Immature natural killer cell (primary cell): ENCODE results near the gene DEPDC1B. TPM values are rescaled to one million over a fixed set of nuclear protein-coding genes. Genes with fewer than 3 reads are reported as not detected.
"Not testable (repeated sequence)": the region's sequence is repeated elsewhere in the genome, so short reads cannot be mapped to it uniquely, and the experiment has no call there.

ENCODE experiments used
- DNase-seq, 3 donors: peaks; one replicate each; pipeline ENCODE4 v3.0.0; 2022; ENCODE audit warnings: mixed read lengths in 1 of 3
- H3K27ac Mint-ChIP-seq, 6 donors: one replicate each; pipeline ENCODE4 v1.8.0; 2020; ENCODE audit warnings: mixed read lengths in 6 of 6, mild to moderate bottlenecking in 5 of 6, inconsistent platforms in 4 of 6, moderate library complexity in 3 of 6
- H3K27me3 Mint-ChIP-seq, 3 donors: one replicate each; pipeline ENCODE4 v1.8.0; 2020 to 2021; ENCODE audit warnings: low read depth in 3 of 3, mild to moderate bottlenecking in 3 of 3, mixed read lengths in 3 of 3, moderate library complexity in 3 of 3, inconsistent platforms in 1 of 3
- H3K36me3 Mint-ChIP-seq, 3 donors: one replicate each; pipeline ENCODE4 v1.8.0; 2020; ENCODE audit warnings: mixed read lengths in 3 of 3, inconsistent platforms in 2 of 3, mild to moderate bottlenecking in 2 of 3
- H3K4me1 Mint-ChIP-seq, 2 donors: one replicate each; pipeline ENCODE4 v1.8.0; 2020; ENCODE audit warnings: inconsistent platforms in 2 of 2, mild to moderate bottlenecking in 2 of 2, mixed read lengths in 2 of 2, moderate library complexity in 1 of 2
- H3K4me3 Mint-ChIP-seq, 5 donors: one replicate each; pipeline ENCODE4 v1.8.0; 2020; ENCODE audit warnings: mild to moderate bottlenecking in 5 of 5, mixed read lengths in 5 of 5, inconsistent platforms in 3 of 5, moderate library complexity in 3 of 5
- H3K9me3 Mint-ChIP-seq, 6 donors: one replicate each; pipeline ENCODE4 v1.8.0; 2020; ENCODE audit warnings: mild to moderate bottlenecking in 6 of 6, mixed read lengths in 6 of 6, inconsistent platforms in 4 of 6, moderate library complexity in 3 of 6
- polyA plus RNA-seq, 3 donors: library from polyadenylated mRNA; unstranded; fragments of 300-500 nt; fragmentation: Illumina TruSeq; gene quantifications; one replicate each; pipeline ENCODE4 v1.2.3, GENCODE V29; 2021

DEPDC1B gene
- polyA plus RNA-seq, 3 donors from 2014 or later, result 0.67 to 1.4 (median 0.88) TPM

DNA sequence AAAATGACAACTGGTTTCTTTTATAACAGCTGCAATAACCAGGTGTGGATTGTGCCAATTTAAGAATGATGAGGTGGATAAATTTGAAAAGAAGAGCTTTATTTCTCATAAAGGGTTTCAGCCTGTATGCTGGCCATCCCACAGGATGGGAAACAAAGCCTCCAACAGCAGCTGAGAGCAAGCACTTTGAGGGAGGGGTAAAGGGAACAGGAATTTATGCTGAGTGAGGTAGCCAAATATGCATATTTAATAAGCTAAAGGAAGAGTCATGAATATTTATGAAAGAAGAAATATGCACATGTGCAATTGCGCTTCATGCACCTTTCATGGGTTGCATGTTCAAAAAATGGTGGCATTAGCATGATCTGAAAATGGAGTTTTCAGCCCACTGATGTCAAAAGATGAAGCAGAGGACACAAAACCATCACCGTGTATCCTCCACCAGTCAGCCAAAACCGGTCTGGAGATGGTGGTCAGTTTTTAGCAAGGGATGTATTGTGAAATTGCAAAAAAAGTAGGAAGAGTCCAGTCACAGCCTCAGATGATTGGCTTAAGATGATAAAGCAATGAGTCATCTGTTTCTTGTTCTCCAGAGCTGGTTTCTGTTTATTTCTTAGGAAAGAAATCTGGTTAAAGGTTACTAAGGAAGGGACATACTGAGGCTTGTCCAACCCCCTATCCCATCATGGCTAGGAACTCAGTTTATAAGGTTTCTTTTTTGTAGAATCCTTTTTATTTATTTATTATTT, 47.9 kb downstream of the DEPDC1B start:
- H3K27ac Mint-ChIP-seq, result no peak overlapping the region
- peaks cover 0 to 5% (median 0%) of the 10 kb centered on the region in 6 donors for H3K9me3 Mint-ChIP-seq
- DNase-seq, result no peak
- no peak overlapping the region for H3K4me3 Mint-ChIP-seq
- H3K4me1 Mint-ChIP-seq, result no peaks in the 10 kb centered on the region
- no peaks in the 10 kb centered on the region for H3K36me3 Mint-ChIP-seq
- H3K27me3 Mint-ChIP-seq, result no peaks in the 10 kb centered on the region

DNA sequence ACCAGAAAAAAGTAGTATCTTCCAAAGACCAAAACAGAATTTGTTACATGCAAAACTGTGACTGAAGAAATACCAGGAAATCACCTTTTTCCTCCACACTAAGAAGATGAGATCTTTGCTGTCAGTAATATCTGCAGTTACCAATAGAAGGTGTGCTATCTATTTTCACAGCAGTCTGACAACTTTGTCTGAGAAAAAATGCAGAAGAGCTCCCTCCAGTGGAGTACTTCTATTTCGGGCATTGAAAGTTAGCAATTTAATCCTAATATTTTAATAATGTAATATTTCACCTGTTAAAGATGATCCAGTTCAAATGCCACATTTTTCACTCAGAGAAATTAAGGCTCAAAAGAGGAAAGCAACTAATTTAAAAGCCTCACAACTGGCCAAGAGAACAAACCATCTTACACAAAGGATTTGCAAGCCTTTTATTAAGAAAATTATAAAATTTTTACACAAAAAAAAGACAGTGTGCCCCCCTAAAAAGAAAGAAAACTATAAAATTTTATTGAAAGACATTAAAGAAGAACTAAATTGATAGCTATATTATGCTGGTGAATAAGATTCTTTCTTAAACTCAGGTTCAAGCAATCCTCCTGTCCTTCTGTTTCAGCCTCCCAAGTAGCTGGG, 50.6 kb downstream of the DEPDC1B start:
- H3K9me3 Mint-ChIP-seq, result no peaks in the 10 kb centered on the region
- H3K4me1 Mint-ChIP-seq, result no peaks in the 10 kb centered on the region
- no peaks in the 10 kb centered on the region for H3K36me3 Mint-ChIP-seq
- H3K27ac Mint-ChIP-seq, result no peak overlapping the region
- H3K4me3 Mint-ChIP-seq, result no peak overlapping the region
- no peak for DNase-seq
- H3K27me3 Mint-ChIP-seq, result no peaks in the 10 kb centered on the region

DNA sequence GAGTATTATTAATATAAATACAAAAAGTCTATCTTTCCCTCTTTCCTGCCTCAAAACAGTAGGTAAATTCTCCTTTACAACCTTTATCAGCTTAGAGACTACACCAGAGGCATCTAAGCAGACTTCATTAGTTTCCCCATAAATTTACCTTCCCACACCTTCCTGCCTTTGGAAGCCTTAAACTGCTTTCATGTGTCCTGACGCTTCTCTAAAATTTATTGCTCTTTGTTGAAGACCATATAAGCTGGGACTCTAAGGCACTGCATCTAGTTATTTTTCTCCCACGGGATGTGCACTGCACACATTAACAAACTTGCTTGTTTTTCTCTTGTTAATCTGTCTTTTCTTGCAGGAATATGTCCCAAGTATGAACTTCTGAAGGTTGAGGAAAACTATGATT, 51.8 kb downstream of the DEPDC1B start:
- H3K4me3 Mint-ChIP-seq, result no peak overlapping the region
- H3K36me3 Mint-ChIP-seq, result no peaks in the 10 kb centered on the region
- H3K27me3 Mint-ChIP-seq, result no peaks in the 10 kb centered on the region
- peaks cover 0 to 2% (median 0%) of the 10 kb centered on the region in 6 donors for H3K9me3 Mint-ChIP-seq
- no peak for DNase-seq
- no peak overlapping the region for H3K27ac Mint-ChIP-seq
- H3K4me1 Mint-ChIP-seq, result no peaks in the 10 kb centered on the region

DNA sequence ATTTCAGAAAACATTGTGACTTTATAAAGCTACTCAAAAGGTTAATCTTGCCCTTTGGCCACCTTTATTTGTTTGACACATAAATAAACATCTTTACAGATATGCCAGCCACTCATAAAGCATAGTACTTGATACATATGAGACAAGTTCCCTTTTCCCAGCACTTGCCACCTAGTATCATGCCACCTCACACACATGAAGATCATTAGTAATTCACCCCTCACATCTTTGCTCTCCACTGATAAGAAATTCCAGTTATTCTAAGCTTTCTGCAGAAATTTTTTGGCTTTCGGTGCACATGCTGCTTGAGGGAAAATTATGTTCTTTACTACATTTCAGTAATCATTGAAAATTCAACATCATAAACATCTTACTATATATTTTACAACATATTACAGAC, 59.1 kb downstream of the DEPDC1B start:
- Mint-ChIP-seq H3K27me3 (no peaks in the 10 kb centered on the region), H3K4me3 (no peak overlapping the region), H3K27ac (no peak overlapping the region), H3K36me3 (peaks cover 0 to 14% (median 5%) of the 10 kb centered on the region in 3 donors), H3K4me1 (no peaks in the 10 kb centered on the region), H3K9me3 (peaks cover 0 to 5% (median 0%) of the 10 kb centered on the region in 6 donors)
- DNase-seq, result no peak

DNA sequence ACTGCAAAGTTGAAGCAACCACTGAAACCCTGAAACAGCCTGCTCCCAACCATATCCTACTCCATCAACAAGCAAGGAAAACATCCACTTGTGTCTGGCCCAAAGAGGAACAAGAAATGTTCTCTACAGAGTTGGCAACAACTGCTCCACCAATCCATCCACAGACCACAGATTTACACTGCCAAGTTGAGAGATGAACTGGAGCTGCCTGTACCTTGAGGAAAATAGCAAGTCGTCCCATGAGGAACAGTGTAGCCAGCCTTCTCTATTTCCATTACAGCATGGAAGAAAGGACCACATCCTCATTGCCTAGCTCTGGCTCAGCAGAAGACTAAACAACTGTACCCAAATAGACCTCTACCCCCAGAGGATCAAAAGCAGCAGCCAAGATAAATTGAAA, 60.4 kb downstream of the DEPDC1B start:
- Mint-ChIP-seq H3K4me3 (no peak overlapping the region), H3K27me3 (no peaks in the 10 kb centered on the region), H3K4me1 (no peaks in the 10 kb centered on the region), H3K36me3 (peaks cover 0 to 15% (median 8%) of the 10 kb centered on the region in 3 donors), H3K27ac (no peak overlapping the region), H3K9me3 (peaks cover 0 to 5% (median 0%) of the 10 kb centered on the region in 6 donors)
- no peak for DNase-seq

DNA sequence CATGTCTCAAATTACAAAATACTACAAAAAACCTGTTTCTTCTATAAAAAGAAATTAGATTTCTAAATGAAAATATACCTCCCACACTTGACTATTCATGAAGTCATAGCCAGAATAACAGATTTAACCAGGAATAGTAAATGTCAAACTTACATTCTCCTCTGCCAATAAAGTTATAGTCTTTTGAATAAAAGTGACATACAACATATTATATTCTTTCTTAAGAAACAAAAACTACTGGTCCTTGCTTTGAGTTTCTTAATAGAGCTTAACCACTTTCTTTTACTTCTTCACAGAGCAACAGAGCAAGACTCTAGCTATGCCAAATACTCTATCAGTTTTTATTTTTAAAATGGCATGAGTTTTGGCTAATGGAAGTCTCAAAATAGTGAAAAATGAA, 61.7 kb downstream of the DEPDC1B start:
- DNase-seq, result no peak
- peaks cover 0 to 7% of the 10 kb centered on the region in 2 donors for H3K4me1 Mint-ChIP-seq
- no peak overlapping the region for H3K27ac Mint-ChIP-seq
- no peak overlapping the region for H3K4me3 Mint-ChIP-seq
- H3K27me3 Mint-ChIP-seq, result no peaks in the 10 kb centered on the region
- H3K9me3 Mint-ChIP-seq, result peaks cover 0 to 3% (median 0%) of the 10 kb centered on the region in 6 donors
- H3K36me3 Mint-ChIP-seq, result peaks cover 0 to 15% (median 8%) of the 10 kb centered on the region in 3 donors

DNA sequence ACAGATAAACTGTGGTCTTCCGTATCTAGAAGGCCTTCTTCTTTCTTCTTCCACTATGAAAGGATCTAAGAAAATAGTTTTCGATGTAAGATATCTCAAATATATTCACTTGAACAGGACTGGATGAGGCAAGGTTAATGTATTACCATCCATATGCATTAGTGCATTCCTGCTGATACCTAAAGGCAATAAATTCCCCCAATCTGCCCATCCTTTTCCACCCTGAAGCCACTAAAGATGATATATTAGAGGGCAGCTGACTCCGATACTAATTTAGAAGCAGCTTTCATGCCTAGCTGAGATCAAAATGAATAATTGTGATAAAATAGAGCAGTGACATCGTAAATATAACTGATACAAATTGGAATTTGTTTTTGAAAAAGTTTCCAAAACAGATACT, 63.3 kb downstream of the DEPDC1B start:
- no peak for DNase-seq
- Mint-ChIP-seq H3K4me3 (no peak overlapping the region), H3K27ac (no peak overlapping the region), H3K27me3 (no peaks in the 10 kb centered on the region), H3K36me3 (peaks cover 0 to 15% (median 8%) of the 10 kb centered on the region in 3 donors), H3K4me1 (peaks cover 0 to 7% of the 10 kb centered on the region in 2 donors), H3K9me3 (peaks cover 0 to 2% (median 0%) of the 10 kb centered on the region in 6 donors)

DNA sequence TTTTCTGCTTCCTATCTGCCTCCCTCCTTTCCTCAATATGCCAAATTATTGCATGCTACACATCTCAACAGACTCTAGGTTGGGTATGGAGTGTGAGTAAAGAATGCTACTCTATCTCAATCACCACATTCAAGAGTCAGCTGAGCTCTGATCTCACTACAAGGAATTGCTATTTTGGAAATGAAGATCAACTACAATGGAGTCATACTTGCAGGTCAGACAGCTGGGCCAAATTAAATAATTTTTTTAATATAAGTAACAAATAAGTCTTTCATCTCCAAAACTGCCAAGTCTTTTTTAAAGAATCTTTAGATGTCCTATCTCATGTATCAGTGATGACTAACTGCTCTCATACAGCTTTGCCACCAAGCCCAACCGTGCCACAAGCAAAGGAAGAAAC, 64.0 kb downstream of the DEPDC1B start:
- no peaks in the 10 kb centered on the region for H3K27me3 Mint-ChIP-seq
- H3K4me3 Mint-ChIP-seq, result no peak overlapping the region
- DNase-seq, result no peak
- H3K9me3 Mint-ChIP-seq, result peaks cover 0 to 2% (median 0%) of the 10 kb centered on the region in 6 donors
- peaks cover 0 to 19% (median 8%) of the 10 kb centered on the region in 3 donors for H3K36me3 Mint-ChIP-seq
- H3K4me1 Mint-ChIP-seq, result peaks cover 0 to 7% of the 10 kb centered on the region in 2 donors
- no peak overlapping the region for H3K27ac Mint-ChIP-seq

DNA sequence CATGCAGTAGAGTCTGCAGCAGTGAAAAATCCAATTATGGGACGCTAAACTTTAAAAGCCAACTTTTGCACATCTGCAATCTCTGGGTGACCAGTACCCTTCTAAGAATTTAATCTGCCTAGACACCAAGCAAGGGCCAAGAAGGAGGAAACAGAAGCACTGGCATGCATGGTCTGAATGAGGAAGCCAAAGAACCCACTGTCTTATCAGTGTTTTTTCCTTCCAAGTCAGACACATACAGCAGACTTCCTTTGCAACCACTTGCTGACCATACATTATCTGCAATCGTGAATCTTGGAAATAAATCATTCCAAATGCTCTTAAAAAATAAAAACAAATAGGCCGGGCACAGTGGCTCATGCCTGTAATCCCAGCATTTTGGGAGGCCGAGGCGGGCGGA, 65.9 kb downstream of the DEPDC1B start:
- Mint-ChIP-seq H3K4me3 (no peak overlapping the region), H3K36me3 (peaks cover 0 to 30% (median 7%) of the 10 kb centered on the region in 3 donors), H3K4me1 (peaks cover 0 to 7% of the 10 kb centered on the region in 2 donors), H3K9me3 (peaks cover 0 to 2% (median 0%) of the 10 kb centered on the region in 6 donors), H3K27ac (no peak overlapping the region), H3K27me3 (no peaks in the 10 kb centered on the region)
- DNase-seq, result no peak

DNA sequence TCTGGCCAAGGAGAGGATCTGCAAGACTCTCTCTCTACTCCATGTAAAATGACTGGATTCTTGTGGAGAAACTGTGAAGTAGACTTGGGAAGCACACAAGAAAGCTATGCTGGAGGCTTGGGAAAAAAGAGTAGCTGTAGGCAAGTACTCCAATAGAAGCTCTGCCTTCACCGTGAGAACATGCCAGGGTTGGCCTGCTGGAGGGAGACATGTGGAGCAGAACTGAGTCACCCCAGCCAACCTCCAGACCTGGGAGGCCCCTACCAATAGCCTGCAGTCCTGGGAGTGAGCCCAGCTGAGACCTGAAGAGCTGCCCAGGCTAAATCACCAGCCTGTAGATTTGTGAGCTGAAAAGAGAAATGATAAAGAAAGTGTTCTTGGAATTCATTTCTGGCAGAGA, 66.6 kb downstream of the DEPDC1B start:
- DNase-seq, result no peak
- H3K27me3 Mint-ChIP-seq, result no peaks in the 10 kb centered on the region
- H3K9me3 Mint-ChIP-seq, result peaks cover 0 to 2% (median 0%) of the 10 kb centered on the region in 6 donors
- no peak overlapping the region for H3K4me3 Mint-ChIP-seq
- peaks cover 0 to 7% of the 10 kb centered on the region in 2 donors for H3K4me1 Mint-ChIP-seq
- H3K27ac Mint-ChIP-seq, result no peak overlapping the region
- H3K36me3 Mint-ChIP-seq, result peaks cover 0 to 27% (median 7%) of the 10 kb centered on the region in 3 donors

DNA sequence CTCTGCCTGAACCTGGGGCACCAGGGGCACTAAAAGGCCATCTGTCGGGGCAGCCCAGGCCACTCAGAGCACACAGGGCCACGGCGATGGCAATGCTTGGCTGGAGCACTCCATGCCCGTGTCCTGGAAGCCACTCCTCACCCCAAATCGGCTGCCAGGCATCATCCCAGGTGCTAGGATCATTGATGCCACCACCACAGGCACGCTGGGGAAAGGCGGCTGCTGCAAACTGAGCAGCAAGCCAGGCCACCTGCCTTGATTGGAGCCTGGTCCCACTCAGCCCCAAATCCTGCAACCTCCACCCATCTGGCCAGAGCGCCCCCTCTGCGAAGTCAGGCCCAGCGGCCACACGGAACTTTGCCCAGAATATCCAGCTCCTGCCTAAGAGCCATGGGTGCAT, 67.8 kb downstream of the DEPDC1B start:
- H3K4me1 Mint-ChIP-seq, result peaks cover 0 to 7% of the 10 kb centered on the region in 2 donors
- no peak overlapping the region for H3K27ac Mint-ChIP-seq
- DNase-seq, result no peak
- H3K4me3 Mint-ChIP-seq, result no peak overlapping the region
- H3K27me3 Mint-ChIP-seq, result no peaks in the 10 kb centered on the region
- peaks cover 0 to 18% (median 7%) of the 10 kb centered on the region in 3 donors for H3K36me3 Mint-ChIP-seq
- H3K9me3 Mint-ChIP-seq, result peaks cover 0 to under 1% (median 0%) of the 10 kb centered on the region in 6 donors

DNA sequence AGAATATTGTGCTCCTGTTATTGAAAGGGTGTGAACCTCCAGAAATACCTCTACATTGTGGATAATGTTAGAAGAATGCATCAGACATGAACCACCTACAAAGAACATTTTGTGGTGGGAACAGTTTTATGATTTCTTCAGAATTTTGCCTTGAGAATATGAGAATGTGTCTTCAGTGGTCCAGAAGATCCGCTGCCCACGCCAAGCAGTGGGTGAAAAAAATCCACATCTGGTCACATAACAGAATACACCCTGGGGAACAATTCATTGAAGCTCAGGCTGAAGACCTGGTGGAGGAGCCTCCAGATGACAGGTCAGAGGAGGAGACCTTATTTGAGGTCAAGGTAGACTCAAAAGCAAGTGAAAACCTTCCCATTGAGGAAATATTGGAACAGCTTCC, 69.1 kb downstream of the DEPDC1B start:
- no peaks in the 10 kb centered on the region for H3K27me3 Mint-ChIP-seq
- H3K9me3 Mint-ChIP-seq, result no peaks in the 10 kb centered on the region
- no peak overlapping the region for H3K4me3 Mint-ChIP-seq
- peaks cover 0 to 20% (median 8%) of the 10 kb centered on the region in 3 donors for H3K36me3 Mint-ChIP-seq
- no peak for DNase-seq
- peaks cover 0 to 7% of the 10 kb centered on the region in 2 donors for H3K4me1 Mint-ChIP-seq
- H3K27ac Mint-ChIP-seq, result no peak overlapping the region

DNA sequence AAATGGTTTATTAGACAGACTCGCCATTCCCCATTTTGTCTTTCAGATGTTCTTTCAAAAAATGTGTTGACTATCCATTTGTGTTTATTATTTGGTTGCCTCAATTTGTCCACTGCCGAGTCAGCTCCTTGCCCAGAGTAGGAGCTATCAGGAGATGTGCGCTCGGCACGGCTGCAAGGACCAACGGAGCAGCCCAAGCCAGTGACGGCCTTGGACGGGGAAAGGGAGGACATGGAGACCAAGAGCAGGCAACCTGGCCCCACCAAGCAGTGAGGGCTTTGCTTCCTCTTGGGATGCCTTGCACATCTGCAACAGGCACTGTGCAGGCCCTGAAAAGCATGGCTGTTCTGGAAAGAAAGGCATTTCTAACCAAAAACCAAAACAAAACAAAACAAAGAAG, 69.8 kb downstream of the DEPDC1B start:
- H3K4me1 Mint-ChIP-seq, result peaks cover 0 to 7% of the 10 kb centered on the region in 2 donors
- DNase-seq, result no peak
- H3K27ac Mint-ChIP-seq, result no peak overlapping the region
- H3K36me3 Mint-ChIP-seq, result peaks cover 0 to 20% (median 6%) of the 10 kb centered on the region in 3 donors
- no peak overlapping the region for H3K4me3 Mint-ChIP-seq
- H3K9me3 Mint-ChIP-seq, result no peaks in the 10 kb centered on the region
- no peaks in the 10 kb centered on the region for H3K27me3 Mint-ChIP-seq

DNA sequence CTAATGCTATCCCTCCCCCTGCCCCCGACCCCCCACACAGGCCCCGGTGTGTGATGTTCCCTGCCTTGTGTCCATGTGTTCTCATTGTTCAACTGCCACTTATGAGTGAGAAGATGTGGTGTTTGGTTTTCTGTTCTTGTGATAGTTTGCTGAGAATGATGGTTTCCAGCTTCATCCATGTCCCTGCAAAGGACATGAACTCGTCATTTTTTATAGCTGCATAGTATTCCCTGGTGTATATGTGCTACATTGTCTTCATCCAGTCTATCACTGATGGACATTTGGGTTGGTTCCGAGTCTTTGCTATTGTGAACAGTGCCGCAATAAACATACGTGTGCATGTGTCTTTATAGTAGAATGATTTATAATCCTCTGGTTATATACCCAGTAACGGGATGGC, 75.1 kb downstream of the DEPDC1B start:
- not testable (repeated sequence) for H3K27ac Mint-ChIP-seq, DNase-seq, H3K9me3 Mint-ChIP-seq, H3K4me1 Mint-ChIP-seq, H3K27me3 Mint-ChIP-seq, H3K4me3 Mint-ChIP-seq
- H3K36me3 Mint-ChIP-seq, result peaks cover 0 to 11% (median 2%) of the 10 kb centered on the region in 3 donors
